ENCODE data around the gene SHISA2.

SHISA2 gene

GRCh38 chr13:26017196-26017921, 34.5 kb downstream of the SHISA2 start:
- no peak for DNase-seq

DNA sequence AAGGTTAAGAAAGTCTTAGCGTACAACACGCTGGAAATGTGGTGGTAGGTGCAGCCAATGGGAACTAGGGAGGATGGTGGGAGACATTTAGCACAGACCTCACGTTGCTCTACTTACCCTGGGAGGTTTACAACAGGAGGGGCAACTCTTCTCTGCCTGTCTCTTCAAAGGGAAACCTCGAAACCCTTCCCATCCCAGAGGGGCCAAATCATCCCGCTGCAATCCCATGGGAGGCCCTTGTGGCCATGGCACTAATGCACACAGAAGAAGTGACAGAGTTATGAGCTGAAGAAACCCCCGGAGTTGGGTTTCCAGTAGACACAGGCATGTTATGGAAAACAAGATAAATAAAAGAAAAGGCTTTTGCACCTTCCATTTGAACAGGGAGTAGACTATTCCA, 35.6 kb downstream of the SHISA2 start:
- DNase-seq, result no peak

DNA sequence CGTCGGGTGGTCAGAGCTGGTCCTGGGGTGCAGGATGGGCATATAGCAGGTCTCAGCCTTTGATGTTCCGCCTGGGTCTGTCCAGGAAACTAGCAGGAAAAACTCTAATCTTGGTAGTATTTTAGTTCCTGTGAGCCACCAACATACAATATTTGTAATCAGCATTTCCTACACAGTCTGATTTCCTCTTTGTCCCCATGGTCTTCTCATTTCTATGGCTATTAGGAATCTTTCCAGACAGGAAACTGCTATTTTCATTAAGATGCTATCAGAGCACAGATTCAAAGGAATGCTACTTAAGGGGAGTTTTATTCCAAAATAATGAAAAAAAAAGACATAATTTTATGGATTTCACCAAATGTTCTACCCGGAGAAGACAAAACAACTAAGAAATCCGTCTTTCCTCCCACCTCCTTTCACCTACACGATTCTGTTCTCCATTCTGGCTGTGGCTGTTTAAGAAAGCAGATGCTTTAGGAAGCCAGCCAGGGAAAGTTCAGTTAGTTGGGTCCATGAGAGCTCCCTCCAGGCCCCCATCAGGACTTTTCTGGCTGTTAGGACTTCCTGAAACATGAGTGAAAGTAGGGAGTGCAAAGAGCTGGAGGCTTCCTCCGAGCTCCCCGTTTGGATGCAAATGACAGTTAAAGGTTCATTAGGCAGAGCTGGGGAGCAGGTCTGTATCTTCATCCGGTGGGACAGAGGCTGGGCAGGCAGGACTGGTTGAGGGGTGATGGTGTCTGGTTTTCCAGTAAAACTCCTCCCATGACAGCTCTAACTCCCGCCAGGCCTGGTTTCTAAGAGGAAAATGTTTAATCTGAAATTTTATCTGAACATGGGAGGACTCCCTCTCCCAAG, 36.3 kb downstream of the SHISA2 start:
- DNase-seq, result no peak

GRCh38 chr13:26012995-26013394, 38.8 kb downstream of the SHISA2 start:
- DNase-seq, result no peak

- DNase-seq, result no peak
Measured at GRCh38 chr13:26011996-26012821, 39.6 kb downstream of the SHISA2 start.

- DNase-seq, result no peak
Measured at GRCh38 chr13:26011208-26011573, 40.6 kb downstream of the SHISA2 start.

- no peak for DNase-seq
Measured at GRCh38 chr13:26010487-26011207, 41.2 kb downstream of the SHISA2 start.

DNA sequence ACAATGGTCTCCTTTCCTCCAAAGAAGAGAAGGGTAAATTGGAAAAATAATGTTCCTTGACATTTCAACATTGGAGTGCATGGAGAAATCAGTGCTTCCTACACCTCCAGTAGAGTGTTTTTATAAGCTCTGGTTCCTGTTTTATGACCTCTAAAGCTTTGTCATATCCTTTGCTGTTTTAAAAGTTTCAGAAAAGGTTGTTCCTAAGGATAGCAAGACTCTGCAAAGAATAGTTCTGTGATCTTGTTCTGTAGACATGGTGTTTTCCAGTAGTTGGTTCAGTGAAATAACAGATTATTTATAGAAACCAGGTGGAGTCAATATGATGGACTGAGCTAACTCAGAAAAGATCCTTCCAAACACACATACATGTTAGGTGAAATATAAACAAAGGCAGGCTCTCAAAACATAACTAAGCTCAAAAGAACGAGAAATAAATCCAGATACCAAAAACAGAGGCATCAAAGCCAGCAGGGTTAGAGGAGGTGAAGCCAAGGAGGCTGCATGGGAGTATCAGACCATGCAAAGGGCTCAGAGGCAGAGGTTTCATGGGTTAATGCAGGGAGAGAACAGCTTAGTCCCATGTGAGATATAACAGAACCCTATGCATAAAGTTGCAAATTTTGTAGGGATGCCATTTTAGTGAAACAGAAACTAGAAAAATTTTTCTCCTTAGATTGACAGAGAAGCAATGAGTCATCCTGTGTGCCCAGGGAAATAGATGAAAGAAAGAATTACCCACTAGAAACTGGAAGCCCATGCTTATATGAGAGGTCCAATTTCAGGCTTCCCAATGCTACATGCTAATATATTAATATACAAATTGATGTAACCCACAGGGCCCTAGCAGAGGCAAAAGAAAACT, 44.3 kb downstream of the SHISA2 start:
- DNase-seq, result no peak

All from NCI-H2107 (cell line).